ENCODE measurements around the gene FNTB.
"Not testable (repeated sequence)": the region's sequence is repeated elsewhere in the genome, so short reads cannot be mapped to it uniquely, and the experiment has no call there.

FNTB gene

DNA sequence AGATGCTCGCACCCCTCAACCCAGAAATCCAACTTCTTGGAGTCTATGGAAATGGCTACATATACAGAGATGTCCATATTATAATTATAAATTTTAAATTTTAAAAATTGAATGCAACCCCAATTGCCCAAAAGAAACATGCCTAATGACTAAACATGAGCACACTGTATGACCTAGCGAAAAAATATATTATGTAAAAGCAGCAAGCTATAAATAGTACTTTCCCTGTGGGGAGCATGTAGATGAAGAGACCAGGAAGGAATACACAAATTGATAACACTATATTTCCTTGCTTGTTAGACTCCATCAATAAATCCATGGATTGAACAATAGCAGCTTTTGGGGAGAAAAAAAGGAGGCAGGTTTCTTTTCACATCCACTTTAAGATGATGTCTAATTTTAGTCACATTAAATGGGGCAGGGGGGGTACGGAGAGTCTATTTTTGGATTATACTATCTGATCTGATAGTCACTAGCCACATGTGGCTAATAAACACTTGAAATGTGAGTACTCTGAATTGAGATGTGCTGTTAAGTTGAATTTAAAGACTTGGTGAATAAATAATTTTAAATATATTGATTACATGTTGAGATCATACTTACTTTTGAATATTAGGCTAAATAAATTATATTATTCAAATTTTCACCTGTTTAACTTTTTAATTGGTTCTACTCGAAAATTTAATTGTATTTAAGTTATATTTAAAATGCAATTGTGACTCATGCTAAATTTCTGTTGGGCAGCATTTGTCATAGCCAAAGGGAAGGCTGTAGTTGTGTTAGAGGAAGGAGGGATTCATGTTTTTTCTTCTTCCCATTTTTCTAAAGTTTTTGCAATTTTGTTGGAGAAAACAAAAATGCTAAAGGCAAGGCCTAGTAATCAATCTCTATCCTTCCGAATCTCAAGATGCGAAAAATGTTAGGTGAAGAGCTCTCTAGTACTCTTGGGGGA is 98.1 kb downstream of the FNTB start:
- DNase-seq (ENCODE audit: low read depth in 3 of 3) = no peak

DNA sequence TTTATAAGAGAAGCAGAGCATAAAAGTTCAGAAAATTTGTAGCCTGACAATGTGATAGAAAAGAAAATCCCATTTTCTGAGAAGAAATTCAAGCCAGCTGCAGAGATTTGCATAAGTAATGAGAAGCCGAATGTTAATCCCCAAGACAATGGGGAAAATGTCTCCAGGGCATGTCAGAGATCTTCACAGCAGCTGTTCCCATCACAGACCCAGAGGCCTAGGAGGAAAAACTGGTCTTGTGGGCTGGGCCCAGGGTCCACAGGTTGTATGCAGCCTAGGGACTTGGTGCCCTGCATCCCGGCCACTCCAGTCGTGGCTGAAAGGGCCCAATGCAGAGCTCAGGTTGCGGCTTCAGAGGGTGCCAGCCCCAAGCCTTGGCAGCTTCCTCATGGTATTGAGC is 100.0 kb downstream of the FNTB start:
- not testable (repeated sequence) for DNase-seq (ENCODE audit: low read depth in 3 of 3)

DNA sequence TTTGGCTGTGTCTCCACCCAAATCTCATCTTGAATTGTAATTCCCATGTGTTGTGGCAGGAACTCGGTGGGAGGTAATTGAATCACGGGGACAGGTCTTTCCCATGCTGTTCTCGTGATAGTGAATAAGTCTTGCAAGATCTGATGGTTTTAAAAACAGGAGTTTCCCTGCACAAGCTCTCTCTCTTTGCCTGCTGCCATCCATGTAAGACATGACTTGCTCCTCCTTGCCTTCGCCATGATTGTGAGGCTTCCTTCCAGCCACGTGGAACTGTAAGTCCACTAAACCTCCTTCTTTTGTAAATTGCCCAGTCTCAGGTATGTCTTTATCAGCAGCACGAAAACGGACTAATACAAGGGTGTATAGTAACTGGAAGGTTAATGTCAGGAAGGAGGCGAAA is 101.1 kb downstream of the FNTB start:
- not testable (repeated sequence) for DNase-seq (ENCODE audit: low read depth in 3 of 3)

DNA sequence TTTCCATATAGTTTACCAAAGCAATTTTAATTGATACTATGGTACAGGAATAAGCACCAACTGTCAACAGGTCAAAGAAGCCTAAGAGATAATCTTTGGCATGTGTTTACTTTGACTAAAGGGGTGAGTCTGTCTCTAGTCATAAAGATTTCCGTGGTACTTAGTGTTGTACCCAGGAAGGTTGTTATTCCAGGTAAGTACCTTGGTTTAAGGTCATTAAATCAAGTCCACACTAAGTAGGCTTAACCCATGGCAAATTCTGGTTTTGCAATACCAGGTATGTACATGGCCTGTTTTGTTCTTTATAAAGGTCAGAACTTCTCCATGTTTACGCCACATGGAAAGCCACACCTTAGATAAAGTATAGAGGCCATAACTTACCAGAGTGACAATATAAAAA is 105.7 kb downstream of the FNTB start:
- DNase-seq (ENCODE audit: low read depth in 3 of 3) = no peak

DNA sequence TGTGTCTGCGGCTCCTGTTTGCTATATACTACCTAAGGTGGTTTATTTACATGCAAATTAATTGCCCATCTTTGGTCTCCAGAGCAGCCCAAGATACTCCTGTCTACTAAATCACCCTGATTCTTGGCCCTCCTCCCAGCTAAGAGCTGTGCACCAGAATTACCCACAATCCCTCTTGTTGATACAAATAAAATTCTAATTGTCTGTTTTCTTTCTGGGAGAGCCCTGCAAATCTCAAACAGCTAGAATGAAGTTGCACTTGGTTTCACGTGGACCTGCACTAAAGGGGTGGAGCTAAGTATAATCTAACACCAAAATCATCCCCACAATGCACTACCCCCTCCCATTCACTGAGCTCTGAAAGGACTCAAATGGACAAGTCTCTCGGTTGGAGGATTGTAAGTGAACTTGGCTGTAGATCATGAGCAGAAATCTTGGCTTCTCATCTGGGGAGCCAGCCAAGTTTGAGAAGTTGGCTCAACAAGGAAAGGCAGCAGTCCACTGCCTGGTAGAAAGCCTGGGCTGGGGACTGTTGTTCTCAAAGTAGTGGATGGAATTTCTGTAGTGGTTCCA is 109.0 kb downstream of the FNTB start:
- DNase-seq (ENCODE audit: low read depth in 3 of 3) = no peak

DNA sequence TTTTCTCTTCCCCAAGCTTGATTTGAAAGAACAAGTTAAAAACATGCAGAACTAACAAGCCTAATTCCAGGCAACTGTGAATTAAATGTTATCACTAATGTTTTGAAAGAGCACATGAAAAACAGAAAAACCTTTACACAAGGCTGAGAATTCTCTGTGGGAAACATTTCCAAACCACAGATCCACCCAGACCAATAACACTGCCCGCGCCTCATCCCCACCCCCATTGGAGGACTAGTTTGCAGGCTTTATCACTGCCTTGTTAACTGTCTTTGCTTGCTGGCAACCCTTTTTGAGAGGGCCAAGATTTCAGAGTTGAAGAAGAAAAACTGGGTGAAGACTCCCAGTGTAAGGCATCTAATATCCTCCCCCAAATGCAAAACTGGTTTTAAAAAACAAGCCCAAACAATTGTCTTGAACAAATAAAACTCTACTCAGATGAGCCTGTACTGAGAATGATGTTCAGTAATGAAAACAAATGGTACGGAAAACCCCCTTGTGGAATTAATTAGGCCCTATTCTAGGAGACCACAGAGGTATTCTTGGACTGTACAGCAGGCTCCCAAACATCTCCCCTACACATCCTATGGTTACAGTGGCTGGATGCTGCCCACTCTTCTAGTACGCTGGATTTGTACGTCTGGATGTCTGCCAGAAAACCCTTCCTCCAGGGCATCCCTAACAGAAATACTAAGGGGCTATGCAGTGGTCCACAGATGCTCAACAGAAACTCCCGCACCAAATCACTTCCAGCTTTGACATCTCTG is 109.8 kb downstream of the FNTB start:
- DNase-seq (ENCODE audit: low read depth in 3 of 3) = peak in 1 of 3 experiments; percentile 14

DNA sequence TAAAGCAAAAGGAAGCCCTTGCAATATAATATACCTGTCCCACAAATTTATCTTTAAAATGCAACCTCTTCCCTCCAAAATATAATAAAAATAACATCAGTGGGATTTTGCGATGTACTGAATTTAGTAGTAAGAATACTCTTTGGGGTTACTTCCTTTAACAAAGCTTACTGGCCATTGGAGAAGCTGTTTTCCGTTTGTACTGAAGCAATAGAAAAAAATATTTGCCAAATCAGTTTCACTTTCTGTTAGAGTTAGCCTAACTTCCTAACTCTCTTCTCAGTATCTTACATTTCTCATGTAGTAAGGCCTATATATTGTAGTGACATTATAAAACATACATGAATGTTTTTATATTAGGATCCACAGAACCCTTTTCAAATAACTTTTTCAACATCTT is 111.9 kb downstream of the FNTB start:
- DNase-seq (ENCODE audit: low read depth in 3 of 3) = no peak

DNA sequence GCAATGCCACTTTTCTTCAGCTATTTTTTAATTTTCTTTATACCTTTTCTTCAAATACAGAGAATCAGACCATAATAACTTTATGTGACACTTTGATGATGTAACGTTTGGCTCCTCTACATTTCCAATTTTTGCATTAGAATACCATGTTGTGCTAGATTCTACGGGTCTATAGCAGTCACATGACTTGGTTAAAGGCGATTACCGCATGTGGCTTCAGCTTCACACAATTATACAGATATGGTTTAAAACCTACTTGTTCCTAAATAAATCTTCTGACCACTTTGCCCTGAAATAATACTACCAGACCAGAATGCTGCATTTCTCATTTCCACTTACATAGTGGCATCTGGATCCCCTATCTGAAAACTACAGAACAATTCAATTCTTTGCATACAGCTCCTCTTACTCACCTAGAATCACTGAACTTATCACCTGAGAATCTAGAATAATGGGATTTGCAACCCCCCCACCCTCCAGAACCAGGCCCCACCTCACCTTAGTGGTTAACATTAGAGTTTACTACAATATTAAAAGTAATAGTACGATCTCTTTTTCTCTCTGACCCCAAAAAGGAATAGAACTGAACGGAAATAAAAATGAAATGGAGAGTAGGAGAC is 114.3 kb downstream of the FNTB start:
- no peak for DNase-seq (ENCODE audit: low read depth in 3 of 3)

DNA sequence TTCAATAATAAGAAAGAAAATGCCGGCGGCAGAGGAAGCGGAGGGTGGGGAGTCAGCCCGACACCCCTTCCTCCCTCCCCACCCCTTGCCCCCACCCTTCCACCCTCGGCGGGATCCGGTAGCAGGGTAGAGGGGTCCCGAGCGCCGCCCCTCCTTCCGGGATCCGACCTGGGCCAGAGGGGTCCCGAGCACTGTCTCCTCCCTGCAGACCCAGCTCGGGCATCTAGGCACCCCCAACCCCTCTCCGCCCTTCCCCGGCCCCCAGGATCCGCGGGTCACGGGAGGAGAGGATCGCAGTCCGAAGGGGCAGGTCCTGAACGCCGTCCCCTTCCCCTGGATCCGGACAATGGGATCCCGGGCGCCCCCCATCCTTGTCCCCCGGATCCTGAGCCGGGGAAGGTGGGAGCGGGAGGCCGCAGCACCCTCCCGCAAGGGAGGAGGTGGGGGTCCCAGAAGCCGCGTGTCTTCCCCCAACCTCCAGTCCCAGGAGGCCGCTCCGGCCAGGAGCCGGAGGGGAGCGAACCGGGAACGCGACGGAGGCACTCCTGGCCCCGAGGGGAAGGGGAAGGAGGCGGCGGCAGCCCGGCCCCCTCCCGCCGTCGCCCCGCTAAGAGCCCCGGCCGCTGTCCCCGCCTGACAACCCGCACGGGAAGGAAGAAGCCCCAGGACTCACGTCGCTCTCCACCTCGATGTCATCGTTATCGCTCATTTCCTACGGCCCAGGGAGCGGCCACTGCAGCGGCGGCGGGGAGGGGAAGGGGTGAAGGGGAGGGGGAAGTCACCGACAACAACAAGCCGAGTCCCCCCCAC is 115.1 kb downstream of the FNTB start:
- DNase-seq (ENCODE audit: low read depth in 3 of 3) = peak in 2 of 3 experiments; percentile 5 to 22

DNA sequence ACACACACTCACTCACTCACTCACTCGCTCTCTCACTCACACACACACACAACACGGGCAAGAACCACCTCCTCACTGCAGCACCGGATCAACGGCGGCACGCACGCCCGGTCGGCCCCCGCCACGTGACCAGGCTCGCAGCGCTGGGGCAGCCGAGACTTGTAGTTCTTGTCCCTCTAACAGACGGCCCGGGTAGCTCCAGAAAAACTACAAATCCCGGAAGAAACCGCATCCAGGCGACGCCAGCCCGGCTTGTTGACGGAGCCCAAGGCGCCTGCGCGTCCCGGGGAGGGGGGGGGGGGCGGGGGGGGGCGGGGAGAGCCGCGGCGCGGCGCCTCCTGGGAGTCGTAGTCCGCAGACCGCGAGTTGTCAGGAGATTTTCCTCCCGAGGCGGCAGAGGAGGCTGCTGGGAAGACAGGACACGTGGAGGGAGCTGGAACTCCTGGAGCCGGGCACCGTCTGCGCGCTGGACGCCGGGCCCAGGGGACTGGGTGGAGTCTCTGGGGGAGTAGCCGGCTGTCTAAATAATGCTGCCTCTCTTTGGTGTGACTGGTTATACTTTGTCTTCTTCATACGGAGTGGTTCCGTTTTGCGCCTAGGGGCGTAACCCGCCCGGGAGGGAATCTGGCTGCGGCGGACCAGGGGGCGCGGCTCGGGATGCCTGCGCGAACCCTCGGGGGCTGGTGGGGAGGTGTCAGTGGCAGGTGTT is 115.9 kb downstream of the FNTB start, which contains the start of gene MAX:
Gene MAX (minus strand): TSS at position 77 of the 709 bp plus-strand sequence. CDS start 178 bp downstream, outside the sequence.
- DNase-seq (ENCODE audit: low read depth in 3 of 3) = peak; percentile 96 to 97 (median 97)

DNA sequence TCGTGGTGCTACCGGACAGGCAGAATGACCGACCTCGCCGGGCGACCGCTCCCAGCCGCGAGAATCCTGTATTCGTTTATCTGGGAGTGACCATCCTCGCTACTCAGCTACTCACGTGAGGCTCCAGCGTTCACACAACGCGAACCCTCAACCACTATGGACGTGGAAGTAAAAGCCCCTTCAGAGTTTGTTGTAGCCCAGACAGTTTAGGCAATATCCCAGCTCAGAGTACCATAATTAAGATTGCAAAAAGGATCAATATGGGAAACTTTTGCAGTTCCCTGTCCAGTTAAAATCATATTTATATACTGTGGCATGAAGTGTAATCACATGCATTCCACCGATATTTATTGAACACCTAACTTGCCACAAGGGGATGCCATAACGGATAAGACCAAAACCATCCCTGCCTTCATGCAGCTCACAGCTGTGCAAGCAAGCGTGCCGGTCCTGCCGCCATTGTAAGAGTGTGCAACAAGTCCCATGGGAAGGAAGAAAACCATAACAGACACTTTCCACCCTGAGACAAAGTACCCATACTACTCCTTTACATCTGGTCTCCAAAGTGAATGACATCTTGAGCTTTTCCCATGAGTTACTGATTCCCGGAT is 116.6 kb downstream of the FNTB start:
- DNase-seq (ENCODE audit: low read depth in 3 of 3) = no peak

DNA sequence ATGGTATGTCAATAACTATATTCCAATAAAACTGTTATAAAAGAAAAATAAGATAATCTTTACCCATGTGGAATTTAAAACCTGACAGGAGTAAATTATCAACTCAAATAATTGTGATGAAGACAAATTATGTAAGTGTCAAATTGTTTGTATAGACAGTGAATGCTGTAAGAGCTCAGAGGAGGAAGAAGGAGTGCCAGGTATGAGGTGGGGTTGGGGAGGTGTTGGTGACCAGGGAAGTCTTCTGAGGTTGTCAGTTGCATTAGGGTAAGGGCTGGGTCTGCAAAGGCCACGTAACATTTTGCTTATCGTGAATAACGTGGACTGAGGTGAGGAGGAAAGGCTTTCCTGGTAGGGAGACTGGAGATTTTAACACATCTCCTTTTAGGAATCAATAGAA is 118.1 kb downstream of the FNTB start:
- DNase-seq (ENCODE audit: low read depth in 3 of 3) = no peak

DNA sequence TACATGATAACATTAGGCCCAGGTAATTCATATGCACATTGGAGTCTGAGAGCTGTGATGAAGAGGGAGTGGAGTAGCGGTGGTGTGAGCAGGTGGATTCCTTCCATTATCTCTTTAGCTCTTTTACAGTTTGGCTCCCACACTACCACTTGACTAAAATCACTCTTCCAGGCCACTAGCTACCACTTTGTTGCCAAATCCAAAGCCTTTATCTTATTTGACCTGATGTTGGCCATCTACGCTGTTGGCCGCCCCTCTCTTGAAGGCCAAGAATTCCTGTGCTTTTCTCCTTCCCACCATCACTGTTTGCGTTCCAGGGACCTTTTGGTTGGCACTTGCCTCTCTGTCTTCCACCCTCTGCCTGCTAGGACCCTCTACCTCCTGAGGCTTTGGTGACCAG is 119.6 kb downstream of the FNTB start:
- no peak for DNase-seq (ENCODE audit: low read depth in 3 of 3)

DNA sequence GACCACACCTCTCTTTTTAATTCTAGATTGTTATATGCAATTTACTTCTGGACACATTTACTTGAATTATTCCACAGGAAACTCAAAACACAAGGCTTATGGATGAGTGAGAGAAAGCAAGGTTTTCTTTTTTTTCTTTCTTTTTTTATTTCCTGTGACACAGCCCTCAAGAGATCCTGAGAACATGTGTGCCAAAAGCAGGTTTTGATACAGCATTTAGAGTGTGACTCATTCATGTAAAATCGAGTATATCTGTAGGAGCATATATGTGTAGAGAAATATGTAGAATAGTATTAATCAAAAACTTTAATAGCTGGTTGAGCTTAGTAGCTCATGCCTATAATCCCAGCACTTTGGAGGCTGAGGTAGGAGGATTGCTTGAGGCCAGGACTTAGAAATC is 120.0 kb downstream of the FNTB start:
- no peak for DNase-seq (ENCODE audit: low read depth in 3 of 3)

DNA sequence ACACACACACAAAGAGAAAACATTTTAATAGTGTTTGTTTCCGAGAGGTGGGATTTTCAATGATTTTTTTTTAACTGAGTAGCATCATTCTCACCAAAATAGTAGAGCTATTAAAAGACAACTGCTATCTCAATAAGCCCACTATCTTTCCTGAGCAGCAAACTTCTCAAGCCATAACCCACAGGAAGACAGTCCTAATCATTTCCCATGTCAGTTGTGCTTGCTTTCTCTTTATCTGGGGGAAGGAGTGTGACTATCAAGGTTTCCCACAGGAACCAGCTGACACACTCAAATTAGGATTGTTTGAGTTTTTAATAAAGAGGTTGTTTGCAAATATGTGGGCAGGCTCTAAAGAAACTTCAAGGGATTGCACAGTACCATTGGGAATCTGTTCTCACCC is 120.5 kb downstream of the FNTB start:
- no peak for DNase-seq (ENCODE audit: low read depth in 3 of 3)

DNA sequence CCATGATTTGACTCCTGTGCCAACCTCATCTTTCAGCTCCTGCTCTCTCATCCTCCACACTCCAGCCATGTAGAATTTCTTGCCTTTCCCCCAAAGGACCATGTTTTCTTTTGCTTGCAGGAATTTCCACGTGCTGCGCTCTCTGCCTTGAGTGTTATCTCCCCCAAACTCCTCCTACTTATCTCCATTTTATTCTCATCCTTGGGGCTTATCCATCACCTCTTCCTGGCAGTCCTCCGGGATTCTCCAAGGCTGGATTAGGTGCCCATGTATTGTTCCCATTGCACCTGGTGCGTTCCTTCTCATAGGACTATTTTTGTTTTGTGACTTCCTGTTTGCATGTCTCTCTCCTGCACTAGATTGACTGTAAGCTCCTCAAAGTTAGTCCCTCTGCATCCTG is 122.7 kb downstream of the FNTB start:
- no peak for DNase-seq (ENCODE audit: low read depth in 3 of 3)

DNA sequence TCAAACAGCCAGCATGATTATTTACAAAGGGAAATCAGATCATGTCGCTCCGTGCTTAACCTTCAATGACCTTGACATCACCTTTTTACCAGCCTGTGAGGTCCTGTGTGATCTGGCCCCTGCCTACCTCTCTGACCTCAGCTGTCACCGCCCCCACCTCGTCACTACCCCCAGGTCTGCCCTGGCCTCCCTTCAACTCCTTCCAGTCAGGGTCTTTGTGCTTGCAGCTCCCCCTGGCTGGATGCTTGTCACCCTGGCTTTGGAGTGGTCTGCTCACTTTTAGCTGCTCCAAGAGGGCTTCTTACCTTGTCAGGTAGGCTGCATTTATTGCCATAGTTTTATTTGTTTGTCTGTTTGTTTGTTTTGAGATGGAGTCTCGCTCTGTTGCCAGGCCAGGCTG is 123.8 kb downstream of the FNTB start:
- no peak for DNase-seq (ENCODE audit: low read depth in 3 of 3)
